Hindlimb muscle (tissue), 1 donor: ENCODE measurements around the gene COMMD4. TPM values are rescaled to one million over a fixed set of nuclear protein-coding genes. Genes with fewer than 3 reads are reported as not detected.
A peak's percentile ranks its signal among the peaks of the same experiment; 100 is the strongest.

Experiments used
- DNase-seq: peaks from one replicate; pipeline ENCODE4 v3.0.0-alpha.2; 2013
- polyA plus RNA-seq: library from polyadenylated mRNA; unstranded; fragments of 120-200 nt; gene quantifications from one replicate; pipeline ENCODE4 v1.2.1, GENCODE V29; 2013; ENCODE audit not compliant: insufficient read length

COMMD4 gene
- polyA plus RNA-seq, 1 donor = 39.2 TPM

DNA sequence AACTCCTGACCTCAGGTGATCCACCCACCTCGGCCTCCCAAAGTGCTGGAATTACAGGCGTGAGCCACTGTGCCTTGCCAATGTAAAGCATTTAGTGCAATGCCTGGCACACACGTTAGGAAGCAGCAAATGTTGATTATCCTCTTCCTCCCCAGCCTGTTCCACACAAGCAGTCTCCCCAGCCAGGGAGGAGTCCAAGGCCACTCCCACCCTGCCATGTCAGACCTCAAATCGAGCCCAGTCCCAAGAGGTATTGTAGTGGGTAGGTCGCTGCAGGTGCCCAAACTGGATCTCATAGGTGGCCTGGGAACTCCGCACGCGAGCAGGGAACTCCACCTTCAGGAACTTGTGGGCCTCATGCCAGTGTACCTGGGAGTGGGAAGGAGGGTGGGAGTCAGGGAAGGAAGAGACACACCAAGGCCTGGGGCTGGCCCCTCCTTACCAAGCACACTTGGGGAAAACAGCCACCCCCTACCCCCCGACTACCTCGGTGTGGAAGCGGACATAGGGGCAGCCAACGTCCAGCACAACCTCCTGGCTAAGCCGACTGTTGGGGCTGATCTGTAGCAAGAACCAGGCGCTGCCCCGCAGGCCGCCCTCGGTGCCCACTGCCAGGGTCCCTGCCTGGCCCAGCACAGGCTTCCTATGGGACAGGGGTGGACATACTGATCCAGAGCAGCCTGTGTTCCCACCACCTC, 22.3 kb downstream of the COMMD4 start:
- DNase-seq = no peak

DNA sequence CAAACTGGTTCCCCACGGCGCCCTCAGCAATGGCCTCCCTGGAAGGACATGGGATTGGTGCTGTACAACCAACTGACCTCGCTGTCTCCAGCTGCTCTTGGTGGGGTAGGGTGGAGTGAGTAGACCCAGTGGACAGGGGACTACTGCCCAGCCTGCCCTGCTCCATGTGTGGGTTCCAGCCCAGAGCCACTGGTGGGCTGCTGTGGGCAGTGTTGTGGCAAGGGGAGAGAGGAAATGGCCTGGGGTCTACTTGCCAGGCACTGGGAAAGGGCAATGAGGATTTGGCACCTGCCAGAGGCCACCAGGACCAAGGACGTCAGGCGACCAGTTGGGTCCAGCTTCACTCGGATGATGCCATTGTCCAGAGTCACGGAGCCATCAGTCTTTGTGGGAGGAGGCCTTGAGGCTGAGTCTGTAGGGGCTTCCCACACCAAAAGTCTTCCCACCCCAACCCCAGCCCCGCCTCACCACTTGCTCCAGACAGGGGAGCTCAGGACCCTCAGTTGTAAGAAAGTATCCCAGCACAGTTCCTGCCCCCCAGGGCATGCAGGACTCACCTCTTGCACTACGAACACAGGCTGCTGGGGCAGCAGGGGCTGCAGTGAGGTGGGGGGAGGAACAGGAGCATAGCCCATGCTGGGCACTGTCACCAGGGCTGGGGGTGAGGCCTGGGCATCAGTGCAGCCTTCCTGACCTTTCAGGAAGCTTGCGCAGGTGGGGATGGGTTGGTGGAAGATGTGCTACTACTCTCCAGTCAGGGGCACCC, 23.1 kb downstream of the COMMD4 start:
- DNase-seq = no peak

- no peak for DNase-seq
Measured at GRCh38 chr15:75359537-75360250, 23.8 kb downstream of the COMMD4 start.

DNA sequence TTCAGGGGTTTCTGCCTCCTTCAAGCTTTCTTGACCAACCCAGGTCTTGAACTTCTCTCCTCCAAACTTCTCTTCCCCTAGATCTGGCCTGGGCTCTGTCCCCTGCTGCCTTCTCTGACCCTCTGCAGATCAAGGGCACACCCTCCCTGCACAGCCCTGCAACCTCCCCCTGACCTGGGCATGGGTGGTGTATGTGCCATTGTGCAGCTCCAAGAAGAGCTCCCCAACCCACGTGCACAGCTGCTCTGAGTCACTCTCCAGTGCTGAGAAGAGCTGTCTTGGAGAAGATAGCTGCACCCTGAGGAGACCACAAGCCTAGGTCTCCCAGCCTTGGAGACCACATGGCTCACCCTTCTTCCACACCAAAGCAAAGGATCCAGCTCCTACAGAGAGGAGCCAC, 24.5 kb downstream of the COMMD4 start:
- no peak for DNase-seq

DNA sequence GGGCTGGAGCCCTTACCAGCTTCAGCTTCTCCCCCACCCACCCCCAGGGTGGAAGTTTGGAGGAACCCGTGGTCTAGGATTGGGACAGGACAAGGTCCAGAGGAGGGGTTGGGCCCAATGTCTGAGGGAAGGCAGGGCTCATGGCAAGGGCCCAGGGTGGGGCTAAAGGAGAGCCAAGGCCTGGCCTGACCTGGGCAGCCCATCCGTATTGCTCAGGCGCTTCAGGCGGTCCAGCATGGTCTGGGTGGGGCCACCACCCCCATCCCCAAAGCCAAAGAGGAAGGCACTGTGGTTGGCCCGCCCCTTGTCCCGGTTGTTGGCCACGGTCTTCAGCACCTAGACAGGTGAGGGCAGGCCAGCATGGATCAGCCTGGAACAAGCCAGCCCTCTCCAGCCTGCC, 25.0 kb downstream of the COMMD4 start:
- no peak for DNase-seq

DNA sequence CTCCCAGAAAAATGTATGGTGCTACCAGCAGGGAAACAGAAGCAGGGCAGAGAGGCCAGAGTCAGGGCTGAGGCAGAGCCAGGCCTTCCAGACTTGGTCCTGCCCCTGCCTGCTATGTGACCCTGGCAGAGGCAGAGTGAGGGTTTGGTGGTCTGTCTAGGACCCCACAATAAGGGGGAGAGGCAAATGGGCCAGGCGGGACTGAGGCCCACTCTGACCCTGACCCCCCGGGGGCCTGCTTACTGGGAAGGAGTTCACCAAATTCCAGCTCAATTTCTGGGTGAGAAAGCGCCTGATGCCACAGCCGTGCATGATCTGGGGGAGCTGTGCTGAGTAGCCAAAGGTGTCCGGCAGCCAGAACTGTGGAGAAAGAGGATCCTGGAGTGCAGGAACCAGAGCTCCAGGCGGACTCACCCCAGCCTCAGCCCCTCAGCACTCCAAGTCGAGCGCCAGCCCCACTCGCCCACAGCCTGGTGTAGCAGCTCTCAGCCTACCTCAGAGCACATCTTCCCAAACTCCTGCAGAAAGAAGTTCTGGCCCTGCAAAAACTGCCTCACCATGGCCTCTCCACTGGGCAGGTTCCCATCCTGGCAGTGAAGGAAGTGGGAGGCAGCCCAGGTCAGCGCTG, 25.6 kb downstream of the COMMD4 start:
- DNase-seq = no peak

- no peak for DNase-seq
Measured at GRCh38 chr15:75361989-75362641, 26.3 kb downstream of the COMMD4 start.

DNA sequence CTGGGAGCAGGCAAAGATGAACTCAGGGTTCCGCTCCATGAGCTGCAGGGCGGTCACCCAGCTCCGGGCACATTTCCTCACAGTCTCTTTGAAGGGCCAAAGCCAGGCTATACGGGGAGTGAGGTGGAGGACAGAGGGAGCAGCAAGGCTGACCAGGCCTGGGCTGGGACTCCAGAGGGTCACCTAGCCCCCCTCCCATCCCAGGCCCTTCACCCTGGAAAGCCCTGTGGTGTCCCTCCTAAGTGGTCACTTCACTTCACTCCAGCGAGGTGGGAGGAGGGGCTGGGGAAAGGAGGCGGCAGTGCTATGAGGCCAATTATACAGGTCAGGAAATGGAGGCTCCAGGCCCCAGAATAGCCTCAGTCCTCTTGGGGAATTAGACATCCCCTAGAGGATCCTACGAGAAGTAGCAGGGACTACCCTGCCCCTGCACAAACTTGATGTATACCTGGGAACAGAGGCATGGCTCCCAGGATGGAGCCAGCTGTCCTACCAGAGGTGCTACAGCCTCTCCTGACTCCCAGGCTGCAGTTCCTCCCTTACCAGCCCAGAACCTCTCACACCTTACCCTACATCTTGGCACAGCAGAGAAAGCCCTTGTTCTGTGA, 26.9 kb downstream of the COMMD4 start:
- no peak for DNase-seq

DNA sequence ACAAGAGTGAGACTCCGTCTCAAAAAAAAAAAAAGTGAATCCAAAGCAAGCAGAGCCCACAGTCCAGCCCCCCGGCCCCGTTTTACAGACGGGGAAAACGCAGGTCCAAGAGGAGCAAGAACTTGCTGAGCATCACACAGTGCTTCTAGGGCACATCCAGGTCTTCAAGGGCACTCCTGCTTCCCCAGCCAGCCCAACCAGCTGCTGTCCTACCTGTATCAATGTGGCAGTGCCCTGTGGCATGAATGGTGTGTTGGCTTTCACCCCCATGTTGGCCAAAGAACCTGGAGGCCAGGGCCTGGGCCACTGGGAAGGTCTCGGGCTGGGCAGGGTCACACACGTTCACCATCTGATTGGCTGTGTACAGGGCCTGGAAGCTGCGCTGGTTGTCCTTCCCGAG, 27.9 kb downstream of the COMMD4 start:
- no peak for DNase-seq

DNA sequence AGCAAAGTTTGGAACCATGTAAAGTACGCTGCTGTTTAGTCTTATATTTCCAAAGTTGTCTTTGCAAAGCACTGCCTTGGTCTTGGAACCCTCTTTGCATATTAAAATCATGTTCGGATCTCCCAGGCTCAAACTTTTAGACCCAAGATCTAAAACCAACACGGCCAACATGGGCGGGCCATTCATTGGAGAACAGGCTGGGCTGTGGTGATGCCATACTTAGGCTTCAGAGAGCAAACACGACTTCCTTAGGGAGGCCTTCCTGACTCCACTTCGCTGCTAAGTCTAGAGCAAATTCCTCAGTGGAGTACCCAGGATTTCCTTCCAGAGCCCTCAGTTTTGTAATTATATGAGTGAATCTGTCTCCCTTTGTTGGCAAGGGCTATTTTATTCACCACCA, 29.0 kb downstream of the COMMD4 start:
- no peak for DNase-seq

DNA sequence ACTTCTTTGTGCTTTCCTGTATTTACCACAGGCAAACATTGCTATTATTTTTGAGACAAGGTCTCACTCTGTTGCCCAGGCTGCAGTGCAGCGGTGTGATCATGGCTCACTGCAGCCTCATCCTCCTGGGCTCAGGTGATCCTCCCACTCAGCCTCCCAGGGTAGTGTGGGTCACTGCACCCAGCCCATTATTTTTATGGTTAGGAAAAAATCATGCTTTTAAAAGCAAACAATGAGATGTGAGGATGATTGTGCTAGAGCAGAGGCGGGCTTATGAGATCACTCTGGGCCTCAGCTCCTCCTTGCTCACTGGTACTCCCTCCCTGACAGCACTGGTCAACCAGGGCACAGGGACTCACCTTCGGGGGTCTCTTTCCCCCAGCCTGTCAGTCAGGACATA, 30.3 kb downstream of the COMMD4 start:
- DNase-seq = no peak

- DNase-seq = no peak
Measured at GRCh38 chr15:75367006-75367405, 31.1 kb downstream of the COMMD4 start.

GRCh38 chr15:75367406-75367912, 31.6 kb downstream of the COMMD4 start:
- no peak for DNase-seq

DNA sequence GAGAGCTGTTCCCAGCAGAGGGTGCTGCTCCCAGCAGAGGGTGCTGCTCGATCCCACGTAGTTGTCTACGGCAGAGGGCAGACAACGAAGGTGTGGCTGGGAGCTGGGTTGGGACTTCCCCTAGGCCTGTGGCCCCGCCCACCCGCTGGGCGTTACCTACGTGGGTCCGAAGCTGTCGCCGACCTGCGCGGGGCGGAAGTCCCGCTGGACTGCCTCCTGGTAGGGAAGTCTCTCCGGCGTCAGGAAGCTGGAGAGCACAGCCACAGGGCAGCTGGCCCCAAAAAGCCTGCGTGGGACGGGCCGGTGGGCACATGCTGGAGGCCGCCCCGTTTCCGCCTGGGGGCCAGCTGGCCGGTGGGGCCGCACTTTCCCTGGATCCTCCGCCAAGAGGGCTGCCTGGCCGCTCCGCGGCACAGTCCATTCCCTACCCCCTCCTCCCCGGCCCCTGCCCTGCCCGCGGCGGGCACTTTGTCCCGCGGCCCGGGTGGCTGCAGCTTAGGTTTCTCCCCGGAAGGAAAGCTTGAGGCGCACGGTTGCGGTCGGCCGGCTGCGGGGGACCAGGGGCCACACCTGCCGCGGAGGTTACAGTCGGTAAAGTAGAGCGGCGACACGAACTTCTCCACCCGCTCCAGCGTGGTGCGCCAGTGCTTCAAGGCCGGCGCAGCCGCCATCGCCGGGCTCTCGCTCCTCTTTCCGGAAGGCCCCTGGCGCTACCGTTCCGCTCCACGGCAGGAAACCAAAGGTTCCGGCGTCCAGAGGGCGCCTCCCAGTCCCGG, 32.2 kb downstream of the COMMD4 start, which contains the start of gene MAN2C1:
Gene MAN2C1, minus strand, starts transcription at position 695 of the 776 bp plus-strand sequence. Its CDS starts 24 bp downstream, at position 671.
- DNase-seq = peak; percentile 94

DNA sequence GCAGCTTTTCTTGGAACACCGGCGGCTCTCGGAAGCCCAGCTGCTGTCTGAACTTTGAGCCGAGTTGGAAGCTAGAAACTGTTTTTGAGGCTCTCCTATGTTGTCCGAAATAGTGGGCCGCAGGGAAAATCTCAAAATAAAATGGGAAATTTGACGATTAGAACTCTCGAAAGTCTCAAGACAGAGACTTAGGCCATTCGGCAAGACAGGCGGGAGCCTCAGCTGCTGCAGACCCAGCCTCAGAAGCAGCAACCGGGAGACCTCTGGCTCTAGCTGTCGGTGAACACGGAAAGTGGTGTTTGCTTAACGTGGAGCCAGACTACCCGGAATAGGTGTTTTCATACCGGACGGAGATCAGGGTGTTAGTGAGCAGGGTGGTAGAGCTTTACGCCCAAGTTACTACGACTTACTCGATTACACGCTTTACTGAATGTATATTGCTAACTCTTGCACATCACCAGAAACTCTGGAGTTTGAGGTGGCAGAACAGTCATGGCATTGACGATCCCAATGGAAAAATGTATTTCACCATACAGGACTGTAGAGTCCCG, 32.9 kb downstream of the COMMD4 start:
- DNase-seq = no peak

GRCh38 chr15:75369897-75370581, 34.2 kb downstream of the COMMD4 start:
- no peak for DNase-seq

GRCh38 chr15:75371486-75371885, 35.6 kb downstream of the COMMD4 start:
- DNase-seq = no peak

GRCh38 chr15:75371901-75372688, 36.2 kb downstream of the COMMD4 start:
- DNase-seq = no peak

GRCh38 chr15:75380773-75381172, 44.9 kb downstream of the COMMD4 start:
- DNase-seq = no peak
